ENCODE data around the gene RANBP9.

Gene RANBP9

GRCh38 chr6:13711733-13712598 is at the start of gene RANBP9:
TSS of gene RANBP9 (minus strand) at chr6:13711835. CDS start at chr6:13711505, 330 bp downstream.
- DNase-seq (ENCODE audit: low spot score) = peak; percentile 85

GRCh38 chr6:13760307-13761304 is 49.0 kb upstream of the RANBP9 start:
- no peak for DNase-seq (ENCODE audit: low spot score)

- DNase-seq (ENCODE audit: low spot score) = no peak
Observed at GRCh38 chr6:13759025-13759424, 47.4 kb upstream of the RANBP9 start.

GRCh38 chr6:13754644-13755043 is 43.0 kb upstream of the RANBP9 start:
- DNase-seq (ENCODE audit: low spot score) = no peak

GRCh38 chr6:13743736-13744127 is 32.1 kb upstream of the RANBP9 start:
- DNase-seq (ENCODE audit: low spot score) = no peak

GRCh38 chr6:13742961-13743735 is 31.5 kb upstream of the RANBP9 start:
- no peak for DNase-seq (ENCODE audit: low spot score)

- no peak for DNase-seq (ENCODE audit: low spot score)
Observed at GRCh38 chr6:13741365-13741764, 29.7 kb upstream of the RANBP9 start.

GRCh38 chr6:13735031-13735430 is 23.4 kb upstream of the RANBP9 start:
- DNase-seq (ENCODE audit: low spot score) = no peak

GRCh38 chr6:13733178-13733887 is 21.7 kb upstream of the RANBP9 start:
- peak; percentile 12 for DNase-seq (ENCODE audit: low spot score)

GRCh38 chr6:13730704-13731103 is 19.1 kb upstream of the RANBP9 start:
- DNase-seq (ENCODE audit: low spot score) = no peak

- DNase-seq (ENCODE audit: low spot score) = no peak
Observed at GRCh38 chr6:13729891-13730290, 18.3 kb upstream of the RANBP9 start.

- DNase-seq (ENCODE audit: low spot score) = no peak
Observed at GRCh38 chr6:13725570-13725969, 13.9 kb upstream of the RANBP9 start.

GRCh38 chr6:13725052-13725451 is 13.4 kb upstream of the RANBP9 start:
- DNase-seq (ENCODE audit: low spot score) = no peak

GRCh38 chr6:13724182-13724581 is 12.5 kb upstream of the RANBP9 start:
- no peak for DNase-seq (ENCODE audit: low spot score)

- no peak for DNase-seq (ENCODE audit: low spot score)
Observed at GRCh38 chr6:13722880-13723279, 11.2 kb upstream of the RANBP9 start.

GRCh38 chr6:13718123-13718458 is 6.5 kb upstream of the RANBP9 start:
- no peak for DNase-seq (ENCODE audit: low spot score)

GRCh38 chr6:13716955-13717295 is 5.3 kb upstream of the RANBP9 start:
- DNase-seq (ENCODE audit: low spot score) = no peak

GRCh38 chr6:13716225-13716954 is 4.8 kb upstream of the RANBP9 start:
- DNase-seq (ENCODE audit: low spot score) = no peak

GRCh38 chr6:13715444-13715883 is 3.8 kb upstream of the RANBP9 start:
- no peak for DNase-seq (ENCODE audit: low spot score)

- DNase-seq (ENCODE audit: low spot score) = peak; percentile 47
Observed at GRCh38 chr6:13712599-13712898, 914 bp upstream of the RANBP9 start.

- no peak for DNase-seq (ENCODE audit: low spot score)
Observed at GRCh38 chr6:13711324-13711732, 307 bp downstream of the RANBP9 start.
